Osteoblast (primary cell): Measurements from ENCODE around the gene WNT7A. TPM values are rescaled to one million over a fixed set of nuclear protein-coding genes. Genes with fewer than 3 reads are reported as not detected.

Source experiments
- DNase-seq: peaks from one replicate; pipeline ENCODE4 v3.0.0; 2011; ENCODE audit warnings: low spot score, mixed read lengths; ENCODE audit not compliant: insufficient read length; ENCODE audit errors: missing footprints
- H2AFZ ChIP-seq: 2 replicates; pipeline ENCODE4 v1.6.0; 2011; ENCODE audit warnings: mild to moderate bottlenecking, low read length
- H3K27ac ChIP-seq: 2 replicates; pipeline ENCODE4 v1.5.1; 2011; ENCODE audit warnings: mild to moderate bottlenecking, low read depth, low read length, moderate library complexity
- H3K27me3 ChIP-seq: 2 replicates; pipeline ENCODE4 v1.6.0; 2012; ENCODE audit warnings: mild to moderate bottlenecking, control low read depth, inconsistent platforms, low read length, moderate library complexity; ENCODE audit not compliant: insufficient read depth
- H3K36me3 ChIP-seq: 2 replicates; pipeline ENCODE4 v1.5.1; 2011; ENCODE audit warnings: mild to moderate bottlenecking, low read length, control low read depth, moderate library complexity; ENCODE audit not compliant: insufficient read depth
- H3K4me1 ChIP-seq: 2 replicates; pipeline ENCODE4 v1.5.1; 2011; ENCODE audit warnings: mild to moderate bottlenecking, low read length, control low read depth, moderate library complexity; ENCODE audit not compliant: insufficient read depth
- H3K4me2 ChIP-seq: 2 replicates; pipeline ENCODE4 v1.6.0; 2011; ENCODE audit warnings: mild to moderate bottlenecking, low read length; ENCODE audit not compliant: insufficient read depth
- H3K4me3 ChIP-seq: fragments of 200-600 bp; sonication (generic); 3 replicates; pipeline ENCODE4 v1.5.1; 2012; ENCODE audit warnings: mild to moderate bottlenecking, low read length, inconsistent platforms; ENCODE audit not compliant: insufficient read depth
- H3K79me2 ChIP-seq: 2 replicates; pipeline ENCODE4 v1.6.0; 2012; ENCODE audit warnings: mild to moderate bottlenecking, low read length, control low read depth, inconsistent platforms; ENCODE audit not compliant: insufficient read depth
- H3K9me3 ChIP-seq: 2 replicates; pipeline ENCODE4 v1.5.1; 2011; ENCODE audit warnings: low read depth, low read length, control low read depth
- H4K20me1 ChIP-seq: 2 replicates; pipeline ENCODE4 v1.6.0; 2012; ENCODE audit warnings: mild to moderate bottlenecking, low read length, control low read depth; ENCODE audit not compliant: insufficient read depth
- total RNA-seq: library from RNA; depleted of rRNA; stranded (reverse); fragments of >200 nt; gene quantifications from 2 replicates; pipeline ENCODE4 v1.2.3, GENCODE V29; 2012
- TF ChIP-seq, protein P1 (sequence below): IDR thresholded peaks from 2 replicates; pipeline ENCODE4 v1.5.1; 2011; ENCODE audit warnings: mild to moderate bottlenecking, low read depth, low read length, moderate library complexity; ENCODE audit errors: extremely low read depth

WNT7A gene
- total RNA-seq, 1 donor: not detected

DNA sequence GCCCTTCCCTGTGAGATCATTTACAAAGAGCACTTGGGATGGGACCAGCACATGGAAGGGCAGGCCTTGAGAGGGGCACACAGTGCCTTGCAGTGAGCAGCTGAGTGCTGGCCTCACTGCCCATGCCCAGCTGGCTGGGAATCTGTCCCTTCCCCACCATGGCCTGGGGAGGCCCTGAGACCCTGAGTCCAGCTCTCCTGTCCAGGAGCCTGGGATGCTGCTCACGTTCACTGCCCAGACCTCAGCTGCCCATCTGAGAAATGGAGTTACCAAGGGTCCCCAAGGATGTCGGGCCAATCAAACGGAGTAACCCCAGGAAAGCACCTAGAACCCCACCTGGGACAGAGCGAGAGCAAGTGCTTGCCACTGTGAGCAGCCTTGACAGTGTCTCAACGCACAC, 35.6 kb downstream of the WNT7A start:
- Histone ChIP-seq H3K4me2 (no peak overlapping the region), H3K27me3 (no peaks in the 10 kb centered on the region), H3K9me3 (no peaks in the 10 kb centered on the region), H3K4me3 (no peak overlapping the region), H3K36me3 (no peaks in the 10 kb centered on the region), H3K4me1 (no peaks in the 10 kb centered on the region), H3K27ac (no peak overlapping the region), H2AFZ (no peak overlapping the region), H3K79me2 (no peaks in the 10 kb centered on the region), H4K20me1 (no peaks in the 10 kb centered on the region)
- TF ChIP-seq, protein P1, sequence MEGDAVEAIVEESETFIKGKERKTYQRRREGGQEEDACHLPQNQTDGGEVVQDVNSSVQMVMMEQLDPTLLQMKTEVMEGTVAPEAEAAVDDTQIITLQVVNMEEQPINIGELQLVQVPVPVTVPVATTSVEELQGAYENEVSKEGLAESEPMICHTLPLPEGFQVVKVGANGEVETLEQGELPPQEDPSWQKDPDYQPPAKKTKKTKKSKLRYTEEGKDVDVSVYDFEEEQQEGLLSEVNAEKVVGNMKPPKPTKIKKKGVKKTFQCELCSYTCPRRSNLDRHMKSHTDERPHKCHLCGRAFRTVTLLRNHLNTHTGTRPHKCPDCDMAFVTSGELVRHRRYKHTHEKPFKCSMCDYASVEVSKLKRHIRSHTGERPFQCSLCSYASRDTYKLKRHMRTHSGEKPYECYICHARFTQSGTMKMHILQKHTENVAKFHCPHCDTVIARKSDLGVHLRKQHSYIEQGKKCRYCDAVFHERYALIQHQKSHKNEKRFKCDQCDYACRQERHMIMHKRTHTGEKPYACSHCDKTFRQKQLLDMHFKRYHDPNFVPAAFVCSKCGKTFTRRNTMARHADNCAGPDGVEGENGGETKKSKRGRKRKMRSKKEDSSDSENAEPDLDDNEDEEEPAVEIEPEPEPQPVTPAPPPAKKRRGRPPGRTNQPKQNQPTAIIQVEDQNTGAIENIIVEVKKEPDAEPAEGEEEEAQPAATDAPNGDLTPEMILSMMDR: no peak
- DNase-seq: no peak

DNA sequence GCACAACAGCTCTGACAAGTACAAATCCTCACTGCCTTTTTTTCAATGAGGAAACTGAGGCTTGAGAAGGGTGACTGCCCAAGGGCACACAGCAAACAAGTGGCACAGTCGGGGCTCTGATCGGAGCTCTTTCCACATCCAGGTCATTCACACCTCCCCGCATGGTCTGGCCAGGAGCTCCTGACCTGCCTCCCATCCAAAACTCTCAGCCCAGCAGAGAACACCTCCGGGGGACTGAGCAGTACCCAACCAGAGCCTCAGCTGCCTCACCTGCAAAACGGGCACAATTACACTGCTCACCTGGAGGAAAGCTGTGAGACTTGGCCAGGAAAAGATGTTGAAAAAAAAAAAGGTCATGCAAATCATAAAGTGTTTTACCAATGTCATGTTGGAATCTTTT, 36.5 kb downstream of the WNT7A start:
- Histone ChIP-seq H3K4me2 (no peak overlapping the region), H3K79me2 (no peaks in the 10 kb centered on the region), H3K9me3 (no peaks in the 10 kb centered on the region), H3K36me3 (no peaks in the 10 kb centered on the region), H3K4me1 (no peaks in the 10 kb centered on the region), H4K20me1 (no peaks in the 10 kb centered on the region), H2AFZ (no peak overlapping the region), H3K27ac (no peak overlapping the region), H3K27me3 (no peaks in the 10 kb centered on the region), H3K4me3 (no peak overlapping the region)
- no peak for DNase-seq
- TF ChIP-seq, protein P1: no peak

DNA sequence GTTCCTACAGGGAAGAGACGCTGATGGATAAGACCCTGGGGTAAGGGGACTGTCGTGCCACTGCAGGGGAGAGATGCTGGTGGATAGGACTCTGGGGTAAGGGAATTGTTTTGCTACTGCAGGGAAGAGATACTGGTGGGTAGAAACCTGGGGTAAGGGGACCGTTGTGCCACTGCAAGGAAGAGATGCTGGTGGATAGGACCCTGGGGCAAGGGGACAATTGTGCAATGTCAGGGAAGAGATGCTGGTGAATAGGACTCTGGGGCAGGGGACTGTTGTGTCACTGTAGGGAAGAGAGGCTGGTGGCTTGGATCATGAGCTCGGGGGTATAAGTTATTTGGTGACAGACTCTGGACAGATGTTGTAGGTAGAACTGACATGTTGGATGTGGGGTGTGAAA, 37.6 kb downstream of the WNT7A start:
- H3K4me2 ChIP-seq: no peak overlapping the region
- no peaks in the 10 kb centered on the region for H4K20me1 ChIP-seq
- H3K4me3 ChIP-seq: no peak overlapping the region
- TF ChIP-seq, protein P1: no peak
- no peaks in the 10 kb centered on the region for H3K27me3 ChIP-seq
- H3K4me1 ChIP-seq: no peaks in the 10 kb centered on the region
- H3K27ac ChIP-seq: no peak overlapping the region
- H3K36me3 ChIP-seq: no peaks in the 10 kb centered on the region
- no peaks in the 10 kb centered on the region for H3K79me2 ChIP-seq
- no peaks in the 10 kb centered on the region for H3K9me3 ChIP-seq
- no peak overlapping the region for H2AFZ ChIP-seq
- no peak for DNase-seq

DNA sequence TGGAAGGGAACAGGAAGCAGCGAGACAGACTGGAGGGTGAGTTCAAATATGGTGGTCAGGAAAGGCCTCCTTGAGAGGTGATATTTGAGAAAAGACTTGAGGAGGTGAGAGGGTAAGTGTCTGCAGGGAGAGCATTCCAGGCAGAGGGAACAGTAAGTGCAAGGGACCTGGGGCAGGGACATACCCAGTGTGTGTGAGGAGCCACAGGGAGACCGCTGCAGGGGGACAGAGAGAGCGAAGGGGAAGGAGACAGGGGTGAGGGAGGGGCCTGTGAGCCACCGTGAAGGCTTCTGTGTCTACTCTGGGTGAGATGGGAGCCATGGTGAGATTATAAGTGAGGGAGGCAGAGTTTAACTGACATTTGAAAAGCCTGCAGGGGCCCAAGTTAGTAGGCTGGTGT, 38.0 kb downstream of the WNT7A start:
- Histone ChIP-seq H3K9me3 (no peaks in the 10 kb centered on the region), H3K4me1 (no peaks in the 10 kb centered on the region), H3K27ac (no peak overlapping the region), H3K4me3 (no peak overlapping the region), H2AFZ (no peak overlapping the region), H3K36me3 (no peaks in the 10 kb centered on the region), H3K79me2 (no peaks in the 10 kb centered on the region), H3K27me3 (no peaks in the 10 kb centered on the region), H4K20me1 (no peaks in the 10 kb centered on the region), H3K4me2 (no peak overlapping the region)
- DNase-seq: peak; percentile 48
- TF ChIP-seq, protein P1: no peak
